Activated T-cell treated with anti-CD3 and anti-CD28 coated beads, Interleukin-2, amount 50 U/mL, for 4 hours (primary cell): ENCODE measurements around the gene TRDMT1. TPM values are rescaled to one million over a fixed set of nuclear protein-coding genes. Genes with fewer than 3 reads are reported as not detected.

Experiments used
- ATAC-seq, 2 donors: fragments of 200-7000 bp; cut with Tn5 transposase; one replicate each; pipeline ENCODE4 v1.10.0; 2021
- DNase-seq: peaks from one replicate; pipeline ENCODE4 v3.0.0-alpha.2; 2020
- H3K27me3 Mint-ChIP-seq: one replicate; pipeline ENCODE4 v1.8.0; 2021; ENCODE audit warnings: low read depth, mixed read lengths
- H3K36me3 Mint-ChIP-seq: one replicate; pipeline ENCODE4 v1.8.0; 2022; ENCODE audit warnings: mixed read lengths; ENCODE audit not compliant: insufficient read depth
- H3K4me1 Mint-ChIP-seq: one replicate; pipeline ENCODE4 v1.8.0; 2021; ENCODE audit warnings: low read depth, mixed read lengths
- H3K4me3 Mint-ChIP-seq: one replicate; pipeline ENCODE4 v1.8.0; 2021; ENCODE audit warnings: mild to moderate bottlenecking, moderate library complexity, mixed read lengths
- H3K9me3 Mint-ChIP-seq: one replicate; pipeline ENCODE4 v1.8.0; 2021; ENCODE audit warnings: mixed read lengths
- total RNA-seq, 3 donors: library from RNA; stranded (reverse); gene quantifications; one replicate each; pipeline ENCODE4 v1.2.1, GENCODE V29; 2021

The TRDMT1 gene
- 10 to 100 TPM in 2 of 3 donors, 1 to 10 TPM in 1; 9.1 to 12.1 (median 10.9) TPM for total RNA-seq

- H3K27me3 Mint-ChIP-seq = no peaks in the 10 kb centered on the region
- DNase-seq (peak; percentile 73), ATAC-seq (peak; percentile 94 to 96)
- peaks cover 1% of the 10 kb centered on the region for H3K36me3 Mint-ChIP-seq
- H3K4me1 Mint-ChIP-seq = peaks cover 49% of the 10 kb centered on the region
- H3K9me3 Mint-ChIP-seq = no peaks in the 10 kb centered on the region
- H3K4me3 Mint-ChIP-seq = peak within 1 kb of the TSS; percentile 95
Measured at GRCh38 chr10:17200912-17201793, at the start of gene TRDMT1. TRDMT1 (minus strand) TSS chr10:17201672; CDS start chr10:17201634, 38 bp downstream.

- Mint-ChIP-seq H3K4me3 (no peak overlapping the region), H3K36me3 (peaks cover 2% of the 10 kb centered on the region), H3K9me3 (peaks cover 6% of the 10 kb centered on the region), H3K27me3 (peaks cover 5% of the 10 kb centered on the region), H3K4me1 (no peaks in the 10 kb centered on the region)
- DNase-seq = no peak
- ATAC-seq = no peak
Measured at GRCh38 chr10:17250736-17251135, 49.3 kb upstream of the TRDMT1 start.

DNA sequence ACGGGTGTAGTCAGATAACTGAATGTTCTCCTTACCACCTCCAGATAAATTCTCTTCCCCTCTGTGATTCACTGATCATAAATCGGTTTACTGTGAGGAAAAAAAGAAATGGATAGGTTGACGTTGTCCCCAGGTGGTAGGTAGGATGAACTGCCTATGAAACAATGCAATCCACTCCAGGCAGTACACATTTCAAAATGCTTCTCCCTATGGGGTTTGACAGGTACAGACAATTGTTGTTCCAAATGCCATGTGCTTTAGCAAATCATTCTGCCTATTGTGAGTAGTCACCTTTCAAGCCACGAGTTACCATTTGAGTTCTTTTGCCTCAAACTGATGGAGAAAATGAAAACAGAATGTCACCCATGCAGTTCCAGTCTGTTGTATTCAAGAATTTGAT, 48.3 kb upstream of the TRDMT1 start:
- no peak overlapping the region for H3K4me3 Mint-ChIP-seq
- DNase-seq (no peak), ATAC-seq (no peak)
- H3K4me1 Mint-ChIP-seq = no peaks in the 10 kb centered on the region
- peaks cover 5% of the 10 kb centered on the region for H3K27me3 Mint-ChIP-seq
- H3K36me3 Mint-ChIP-seq = peaks cover 2% of the 10 kb centered on the region
- peaks cover 6% of the 10 kb centered on the region for H3K9me3 Mint-ChIP-seq

DNA sequence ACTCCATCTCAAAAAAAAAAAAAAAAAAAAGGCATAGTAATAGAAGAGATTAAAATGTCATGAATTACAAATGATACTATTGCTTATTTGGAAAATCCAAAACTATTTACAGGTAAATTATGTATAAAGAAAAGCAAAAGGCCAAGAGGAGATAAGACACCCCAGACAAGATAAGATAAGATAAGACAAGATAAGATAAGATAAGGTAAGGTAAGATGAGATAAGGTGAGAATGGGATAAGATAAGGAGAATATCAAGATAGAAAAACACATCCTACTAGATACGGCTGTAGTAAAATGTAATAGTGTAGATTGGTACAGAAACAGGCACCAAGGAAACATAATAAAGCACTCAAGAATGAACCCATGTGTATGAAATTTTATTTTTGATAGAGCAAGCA, 47.5 kb upstream of the TRDMT1 start:
- H3K36me3 Mint-ChIP-seq = peaks cover 2% of the 10 kb centered on the region
- no peak overlapping the region for H3K4me3 Mint-ChIP-seq
- peaks cover 5% of the 10 kb centered on the region for H3K27me3 Mint-ChIP-seq
- DNase-seq = no peak
- H3K9me3 Mint-ChIP-seq = peaks cover 6% of the 10 kb centered on the region
- no peaks in the 10 kb centered on the region for H3K4me1 Mint-ChIP-seq
- no peak for ATAC-seq

GRCh38 chr10:17247210-17247609, 45.7 kb upstream of the TRDMT1 start:
- Mint-ChIP-seq H3K4me3 (no peak overlapping the region), H3K36me3 (peaks cover 2% of the 10 kb centered on the region), H3K9me3 (peaks cover 6% of the 10 kb centered on the region), H3K27me3 (peaks cover 5% of the 10 kb centered on the region), H3K4me1 (no peaks in the 10 kb centered on the region)
- DNase-seq (no peak), ATAC-seq (no peak)

GRCh38 chr10:17244700-17245365, 43.4 kb upstream of the TRDMT1 start:
- H3K9me3 Mint-ChIP-seq = peaks cover 6% of the 10 kb centered on the region
- peaks cover 5% of the 10 kb centered on the region for H3K27me3 Mint-ChIP-seq
- DNase-seq (no peak), ATAC-seq (no peak)
- H3K4me3 Mint-ChIP-seq = no peak overlapping the region
- peaks cover 5% of the 10 kb centered on the region for H3K4me1 Mint-ChIP-seq
- H3K36me3 Mint-ChIP-seq = peaks cover 2% of the 10 kb centered on the region

DNA sequence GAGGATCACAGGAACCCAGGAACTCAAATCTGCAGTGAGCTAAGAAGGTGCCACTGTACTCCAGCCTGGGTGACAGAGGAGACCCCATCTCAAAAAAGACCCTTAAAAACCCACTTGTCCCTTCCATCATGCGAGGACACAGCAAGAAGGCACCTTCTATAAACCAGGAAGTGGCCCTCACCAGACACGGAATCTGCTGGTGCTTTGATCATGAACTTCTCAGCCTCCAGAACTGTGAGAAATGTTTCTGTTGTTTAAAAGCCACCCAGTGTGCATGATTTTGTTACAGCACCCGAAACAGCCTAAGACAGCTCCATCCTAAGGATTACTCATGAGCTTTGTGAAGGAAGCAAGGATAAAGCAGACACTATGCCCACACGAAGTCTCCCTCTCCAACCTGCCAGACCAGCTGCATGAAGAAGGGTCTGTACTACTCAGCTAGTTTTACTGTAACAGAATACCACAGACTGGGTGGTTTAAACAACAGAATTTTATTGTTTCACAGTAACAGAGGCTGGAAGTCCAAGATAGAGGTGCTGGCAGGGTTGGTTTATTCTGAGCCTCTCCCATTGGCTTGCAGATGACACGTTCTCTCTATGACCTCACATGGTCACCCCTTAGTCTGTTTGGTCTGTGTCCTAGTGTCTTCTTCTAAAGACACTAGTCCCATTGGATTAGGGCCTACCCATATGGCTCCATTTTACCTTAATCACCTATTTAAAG, 40.3 kb upstream of the TRDMT1 start:
- H3K9me3 Mint-ChIP-seq = peaks cover 6% of the 10 kb centered on the region

DNA sequence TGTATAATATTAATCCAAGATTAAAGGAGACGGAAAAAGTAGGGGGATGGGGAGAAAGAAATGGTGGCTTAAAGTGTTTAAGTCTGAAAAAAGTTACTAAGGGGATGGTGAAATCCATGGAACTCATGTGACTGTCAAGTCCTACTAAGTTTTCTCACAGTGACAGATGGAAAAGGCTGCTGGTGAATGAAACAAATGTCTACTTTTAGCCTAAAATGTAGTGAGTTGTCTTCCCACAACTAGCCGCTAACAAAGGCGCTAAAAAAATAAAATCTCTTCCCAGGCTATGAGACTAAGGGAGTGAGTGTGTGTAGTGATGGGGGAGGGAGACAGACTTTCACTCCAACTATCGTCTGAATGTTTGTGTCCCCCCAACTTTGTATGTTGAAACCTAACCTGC, 39.1 kb upstream of the TRDMT1 start:
- Mint-ChIP-seq H3K36me3 (peaks cover 14% of the 10 kb centered on the region), H3K4me1 (peaks cover 15% of the 10 kb centered on the region), H3K9me3 (no peaks in the 10 kb centered on the region), H3K27me3 (no peaks in the 10 kb centered on the region), H3K4me3 (no peak overlapping the region)
- no peak for ATAC-seq
- no peak for DNase-seq

More for the DNA sequence above, 40.3 kb upstream of the TRDMT1 start:
- peaks cover 4% of the 10 kb centered on the region for H3K36me3 Mint-ChIP-seq
- DNase-seq = no peak
- H3K4me1 Mint-ChIP-seq = peaks cover 5% of the 10 kb centered on the region
- ATAC-seq = no peak
- no peak overlapping the region for H3K4me3 Mint-ChIP-seq
- H3K27me3 Mint-ChIP-seq = peaks cover 5% of the 10 kb centered on the region

- Mint-ChIP-seq H3K9me3 (no peaks in the 10 kb centered on the region), H3K27me3 (no peaks in the 10 kb centered on the region), H3K4me3 (no peak overlapping the region), H3K4me1 (peaks cover 18% of the 10 kb centered on the region), H3K36me3 (peaks cover 16% of the 10 kb centered on the region)
- DNase-seq (no peak), ATAC-seq (no peak)
Measured at GRCh38 chr10:17240096-17240495, 38.6 kb upstream of the TRDMT1 start.

- no peak for ATAC-seq
- peaks cover 22% of the 10 kb centered on the region for H3K36me3 Mint-ChIP-seq
- no peaks in the 10 kb centered on the region for H3K27me3 Mint-ChIP-seq
- H3K4me3 Mint-ChIP-seq = no peak overlapping the region
- no peaks in the 10 kb centered on the region for H3K9me3 Mint-ChIP-seq
- DNase-seq = no peak
- H3K4me1 Mint-ChIP-seq = peaks cover 23% of the 10 kb centered on the region
Measured at GRCh38 chr10:17239345-17240085, 38.0 kb upstream of the TRDMT1 start.

DNA sequence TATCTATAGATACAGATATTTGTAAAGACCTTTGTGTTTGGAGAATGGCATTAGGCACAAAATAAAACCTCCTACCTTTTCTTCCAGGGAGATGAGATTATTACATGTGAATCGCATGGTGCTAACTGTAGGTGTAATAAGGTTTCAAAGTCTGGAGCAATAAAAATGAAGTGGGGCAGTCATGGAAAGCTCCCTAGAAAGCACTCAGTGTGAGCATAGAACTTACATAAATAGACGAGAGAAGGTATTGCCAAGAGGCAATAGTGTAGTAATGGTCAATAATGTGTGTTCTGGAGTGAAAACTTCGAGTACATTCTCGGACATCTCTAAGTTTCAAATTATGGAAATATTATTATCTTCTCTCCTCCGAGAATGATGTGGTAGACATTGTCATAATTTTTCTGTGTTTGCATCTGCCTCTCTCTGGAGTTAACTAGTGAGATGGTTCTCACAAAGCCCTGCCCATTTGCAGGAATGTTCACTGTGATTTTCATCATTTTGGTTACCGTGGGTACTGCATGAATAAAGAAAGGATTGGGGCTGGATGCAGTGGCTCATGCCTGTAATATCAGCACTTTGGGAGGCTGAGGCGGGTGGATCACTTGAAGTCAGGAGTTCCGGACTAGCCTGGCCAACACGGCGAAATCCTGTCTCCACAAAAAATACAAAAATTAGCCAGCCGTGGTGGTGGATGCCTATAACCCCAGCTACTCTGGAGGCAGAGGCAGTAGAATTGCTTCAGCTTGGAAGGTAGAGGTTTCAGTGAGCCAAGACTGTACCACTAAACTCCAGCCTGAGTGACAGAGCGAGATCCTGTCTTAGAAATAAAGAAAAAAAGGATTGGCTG, 37.2 kb upstream of the TRDMT1 start:
- no peak overlapping the region for H3K4me3 Mint-ChIP-seq
- DNase-seq (no peak), ATAC-seq (no peak)
- H3K27me3 Mint-ChIP-seq = no peaks in the 10 kb centered on the region
- H3K4me1 Mint-ChIP-seq = peaks cover 29% of the 10 kb centered on the region
- no peaks in the 10 kb centered on the region for H3K9me3 Mint-ChIP-seq
- H3K36me3 Mint-ChIP-seq = peaks cover 26% of the 10 kb centered on the region

DNA sequence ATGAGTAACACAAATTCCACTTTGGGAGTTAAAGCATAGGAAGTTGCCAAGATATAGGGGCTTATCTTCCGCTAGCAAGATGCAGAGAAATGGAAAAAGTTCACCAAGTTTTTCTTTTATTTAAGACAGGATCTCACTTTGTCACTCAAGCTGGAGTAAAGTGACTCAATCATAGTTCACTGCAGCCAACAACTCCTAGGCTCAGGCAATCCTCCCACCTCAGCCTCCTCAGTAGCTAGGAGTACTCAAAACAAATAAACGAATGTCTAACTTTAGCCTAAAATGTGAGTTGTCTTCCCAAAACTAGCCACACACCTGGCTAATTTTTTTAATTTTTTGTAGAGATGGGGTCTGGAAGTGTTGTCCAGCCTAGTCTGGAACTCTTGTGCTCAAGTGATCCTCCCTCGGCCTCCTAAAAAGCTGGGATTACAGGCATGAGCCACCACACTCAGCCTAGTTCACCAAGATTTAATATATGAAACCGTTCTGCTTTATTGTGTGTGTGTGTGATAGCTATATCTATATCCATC, 36.5 kb upstream of the TRDMT1 start:
- no peak for ATAC-seq
- Mint-ChIP-seq H3K9me3 (no peaks in the 10 kb centered on the region), H3K36me3 (peaks cover 26% of the 10 kb centered on the region), H3K4me1 (peaks cover 35% of the 10 kb centered on the region), H3K27me3 (no peaks in the 10 kb centered on the region), H3K4me3 (no peak overlapping the region)
- no peak for DNase-seq

GRCh38 chr10:17237149-17237527, 35.7 kb upstream of the TRDMT1 start:
- ATAC-seq = no peak
- DNase-seq = no peak
- Mint-ChIP-seq H3K36me3 (peaks cover 30% of the 10 kb centered on the region), H3K9me3 (no peaks in the 10 kb centered on the region), H3K4me1 (peaks cover 41% of the 10 kb centered on the region), H3K4me3 (no peak overlapping the region), H3K27me3 (no peaks in the 10 kb centered on the region)
